RWPE2 (cell line): ENCODE measurements around the gene SMIM38.

Experiments
- ATAC-seq: fragments of 200-7000 bp; cut with Tn5 transposase; 3 replicates; pipeline ENCODE4 v1.9.1; 2021; ENCODE audit warnings: low read depth
- DNase-seq: peaks from one replicate; pipeline ENCODE4 v3.0.0-alpha.2; 2020; ENCODE audit warnings: low spot score
- H3K27ac ChIP-seq: fragments of 450-650 bp; 2 replicates; pipeline ENCODE4 v1.5.1; 2017; ENCODE audit warnings: mild to moderate bottlenecking; ENCODE audit not compliant: poor library complexity, severe bottlenecking
- H3K27me3 ChIP-seq: fragments of 250-450 bp; sonication (Bioruptor Pico); 2 replicates; pipeline ENCODE4 v1.5.1; 2021; ENCODE audit warnings: mild to moderate bottlenecking, moderate library complexity; ENCODE audit not compliant: insufficient read depth, poor library complexity, severe bottlenecking
- H3K36me3 ChIP-seq: fragments of 250-450 bp; sonication (Bioruptor Pico); 2 replicates; pipeline ENCODE4 v1.5.1; 2020; ENCODE audit warnings: low read depth, mild to moderate bottlenecking, moderate library complexity
- H3K4me1 ChIP-seq: fragments of 250-450 bp; sonication (Bioruptor Pico); 2 replicates; pipeline ENCODE4 v1.5.1; 2021; ENCODE audit warnings: mild to moderate bottlenecking, moderate library complexity; ENCODE audit not compliant: insufficient read depth, poor library complexity, severe bottlenecking
- H3K4me3 ChIP-seq: fragments of 250-450 bp; sonication (Bioruptor Pico); 2 replicates; pipeline ENCODE4 v1.5.1; 2021; ENCODE audit warnings: mild to moderate bottlenecking, moderate library complexity; ENCODE audit not compliant: severe bottlenecking
- H3K9me3 ChIP-seq: fragments of 250-450 bp; sonication (Bioruptor Pico); 2 replicates; pipeline ENCODE4 v1.5.1; 2021; ENCODE audit warnings: mild to moderate bottlenecking, moderate library complexity; ENCODE audit not compliant: severe bottlenecking
- CTCF ChIP-seq: fragments of 450-650 bp; IDR thresholded peaks from one replicate; pipeline ENCODE4 v1.5.1; 2017; ENCODE audit warnings: mild to moderate bottlenecking, moderate library complexity; ENCODE audit not compliant: poor library complexity, severe bottlenecking

The SMIM38 gene

GRCh38 chr11:69204246-69204940, 48.7 kb downstream of the SMIM38 start:
- TF ChIP-seq CTCF, result no peak
- Histone ChIP-seq H3K27ac (no peak overlapping the region), H3K27me3 (no peaks in the 10 kb centered on the region), H3K4me1 (no peaks in the 10 kb centered on the region), H3K36me3 (no peaks in the 10 kb centered on the region), H3K9me3 (no peaks in the 10 kb centered on the region), H3K4me3 (no peak overlapping the region)
- no peak for ATAC-seq
- no peak for DNase-seq

- no peak for DNase-seq
- no peak for TF ChIP-seq CTCF
- H3K4me3 ChIP-seq, result no peak overlapping the region
- H3K27ac ChIP-seq, result no peak overlapping the region
- H3K4me1 ChIP-seq, result no peaks in the 10 kb centered on the region
- no peak for ATAC-seq
- H3K9me3 ChIP-seq, result no peaks in the 10 kb centered on the region
- H3K36me3 ChIP-seq, result no peaks in the 10 kb centered on the region
- H3K27me3 ChIP-seq, result no peaks in the 10 kb centered on the region
Measured at GRCh38 chr11:69204941-69205742, 49.4 kb downstream of the SMIM38 start.
